ENCODE measurements around the gene MPP4. TPM values are rescaled to one million over a fixed set of nuclear protein-coding genes. Genes with fewer than 3 reads are reported as not detected.
A peak's percentile ranks its signal among the peaks of the same experiment; 100 is the strongest.

The MPP4 gene
- total and polyA plus RNA-seq, 9 of the 15 experiments (the other 6 are each of a cell fraction or from before 2014, with no cell fraction given), result 0.03 to 0.08 TPM; not detected in 7

DNA sequence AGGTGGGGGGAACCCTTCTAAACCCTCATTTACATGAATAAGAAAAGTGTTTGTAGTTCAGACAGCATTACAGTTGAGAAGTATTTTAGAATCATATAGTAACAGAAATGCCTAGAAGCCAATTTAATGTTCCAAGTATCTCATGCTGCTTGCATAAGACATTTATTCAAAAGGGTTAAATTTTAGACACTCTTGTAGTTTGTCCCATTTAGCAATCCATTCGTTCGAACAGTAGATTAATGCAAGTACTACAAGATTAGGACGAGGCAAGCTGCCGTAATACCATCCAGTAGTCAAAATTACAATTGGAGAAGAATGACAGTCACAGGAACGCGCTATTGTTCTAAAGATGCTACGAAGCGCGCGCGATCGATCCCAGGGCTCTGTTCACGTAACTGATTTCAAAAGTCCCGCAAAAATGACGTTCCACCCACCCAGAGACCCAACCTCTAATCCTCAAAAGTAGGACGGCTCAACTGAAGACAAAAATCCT lies 56.3 kb downstream of the MPP4 start (continued):
- TF ChIP-seq TOE1 (IDR thresholded peaks at IDR 0.05; ENCODE audit: borderline replicate concordance) (no peak), TOE1 (CRISPR knock-in tag; IDR thresholded peaks at IDR 0.05; ENCODE audit: borderline replicate concordance, low read depth) (no peak), ZNF140 (CRISPR knock-in tag; IDR thresholded peaks at IDR 0.05) (no peak)
- TF ChIP-seq, protein P1, sequence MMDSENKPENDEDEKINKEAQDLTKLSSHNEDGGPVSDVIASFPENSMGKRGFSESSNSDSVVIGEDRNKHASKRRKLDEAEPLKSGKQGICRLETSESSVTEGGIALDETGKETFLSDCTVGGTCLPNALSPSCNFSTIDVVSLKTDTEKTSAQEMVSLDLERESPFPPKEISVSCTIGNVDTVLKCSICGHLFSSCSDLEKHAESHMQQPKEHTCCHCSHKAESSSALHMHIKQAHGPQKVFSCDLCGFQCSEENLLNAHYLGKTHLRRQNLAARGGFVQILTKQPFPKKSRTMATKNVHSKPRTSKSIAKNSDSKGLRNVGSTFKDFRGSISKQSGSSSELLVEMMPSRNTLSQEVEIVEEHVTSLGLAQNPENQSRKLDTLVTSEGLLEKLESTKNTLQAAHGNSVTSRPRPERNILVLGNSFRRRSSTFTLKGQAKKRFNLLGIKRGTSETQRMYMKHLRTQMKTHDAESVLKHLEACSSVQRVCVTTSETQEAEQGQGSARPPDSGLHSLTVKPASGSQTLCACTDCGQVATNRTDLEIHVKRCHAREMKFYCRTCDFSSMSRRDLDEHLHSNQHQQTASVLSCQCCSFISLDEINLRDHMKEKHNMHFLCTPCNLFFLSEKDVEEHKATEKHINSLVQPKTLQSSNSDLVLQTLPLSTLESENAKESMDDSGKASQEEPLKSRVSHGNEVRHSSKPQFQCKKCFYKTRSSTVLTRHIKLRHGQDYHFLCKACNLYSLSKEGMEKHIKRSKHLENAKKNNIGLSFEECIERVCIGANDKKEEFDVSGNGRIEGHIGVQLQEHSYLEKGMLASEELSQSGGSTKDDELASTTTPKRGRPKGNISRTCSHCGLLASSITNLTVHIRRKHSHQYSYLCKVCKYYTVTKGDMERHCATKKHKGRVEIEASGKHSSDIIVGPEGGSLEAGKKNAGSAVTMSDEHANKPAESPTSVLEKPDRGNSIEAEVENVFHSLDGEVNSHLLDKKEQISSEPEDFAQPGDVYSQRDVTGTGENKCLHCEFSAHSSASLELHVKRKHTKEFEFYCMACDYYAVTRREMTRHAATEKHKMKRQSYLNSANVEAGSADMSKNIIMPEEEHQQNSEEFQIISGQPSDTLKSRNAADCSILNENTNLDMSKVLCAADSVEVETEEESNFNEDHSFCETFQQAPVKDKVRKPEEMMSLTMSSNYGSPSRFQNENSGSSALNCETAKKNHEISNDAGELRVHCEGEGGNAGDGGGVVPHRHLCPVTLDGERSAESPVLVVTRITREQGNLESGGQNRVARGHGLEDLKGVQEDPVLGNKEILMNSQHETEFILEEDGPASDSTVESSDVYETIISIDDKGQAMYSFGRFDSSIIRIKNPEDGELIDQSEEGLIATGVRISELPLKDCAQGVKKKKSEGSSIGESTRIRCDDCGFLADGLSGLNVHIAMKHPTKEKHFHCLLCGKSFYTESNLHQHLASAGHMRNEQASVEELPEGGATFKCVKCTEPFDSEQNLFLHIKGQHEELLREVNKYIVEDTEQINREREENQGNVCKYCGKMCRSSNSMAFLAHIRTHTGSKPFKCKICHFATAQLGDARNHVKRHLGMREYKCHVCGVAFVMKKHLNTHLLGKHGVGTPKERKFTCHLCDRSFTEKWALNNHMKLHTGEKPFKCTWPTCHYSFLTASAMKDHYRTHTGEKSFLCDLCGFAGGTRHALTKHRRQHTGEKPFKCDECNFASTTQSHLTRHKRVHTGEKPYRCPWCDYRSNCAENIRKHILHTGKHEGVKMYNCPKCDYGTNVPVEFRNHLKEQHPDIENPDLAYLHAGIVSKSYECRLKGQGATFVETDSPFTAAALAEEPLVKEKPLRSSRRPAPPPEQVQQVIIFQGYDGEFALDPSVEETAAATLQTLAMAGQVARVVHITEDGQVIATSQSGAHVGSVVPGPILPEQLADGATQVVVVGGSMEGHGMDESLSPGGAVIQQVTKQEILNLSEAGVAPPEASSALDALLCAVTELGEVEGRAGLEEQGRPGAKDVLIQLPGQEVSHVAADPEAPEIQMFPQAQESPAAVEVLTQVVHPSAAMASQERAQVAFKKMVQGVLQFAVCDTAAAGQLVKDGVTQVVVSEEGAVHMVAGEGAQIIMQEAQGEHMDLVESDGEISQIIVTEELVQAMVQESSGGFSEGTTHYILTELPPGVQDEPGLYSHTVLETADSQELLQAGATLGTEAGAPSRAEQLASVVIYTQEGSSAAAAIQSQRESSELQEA (IDR thresholded peaks at IDR 0.05; ENCODE audit: low read depth), result peak; percentile 19; the same call in 1 of the 2 replicates
- TF ChIP-seq, protein P2, sequence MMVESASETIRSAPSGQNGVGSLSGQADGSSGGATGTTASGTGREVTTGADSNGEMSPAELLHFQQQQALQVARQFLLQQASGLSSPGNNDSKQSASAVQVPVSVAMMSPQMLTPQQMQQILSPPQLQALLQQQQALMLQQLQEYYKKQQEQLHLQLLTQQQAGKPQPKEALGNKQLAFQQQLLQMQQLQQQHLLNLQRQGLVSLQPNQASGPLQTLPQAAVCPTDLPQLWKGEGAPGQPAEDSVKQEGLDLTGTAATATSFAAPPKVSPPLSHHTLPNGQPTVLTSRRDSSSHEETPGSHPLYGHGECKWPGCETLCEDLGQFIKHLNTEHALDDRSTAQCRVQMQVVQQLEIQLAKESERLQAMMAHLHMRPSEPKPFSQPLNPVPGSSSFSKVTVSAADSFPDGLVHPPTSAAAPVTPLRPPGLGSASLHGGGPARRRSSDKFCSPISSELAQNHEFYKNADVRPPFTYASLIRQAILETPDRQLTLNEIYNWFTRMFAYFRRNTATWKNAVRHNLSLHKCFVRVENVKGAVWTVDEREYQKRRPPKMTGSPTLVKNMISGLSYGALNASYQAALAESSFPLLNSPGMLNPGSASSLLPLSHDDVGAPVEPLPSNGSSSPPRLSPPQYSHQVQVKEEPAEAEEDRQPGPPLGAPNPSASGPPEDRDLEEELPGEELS (CRISPR knock-in tag; IDR thresholded peaks at IDR 0.05; ENCODE audit: borderline replicate concordance), result no peak

Data from K562 (cell line).